A549 (cell line): ENCODE results near the gene RMRP.

Experiments used
- CEBPB ChIP-seq, 2 experiments: fragments of >200 bp in 1 of 2; sonication (Bioruptor Twin) in 1 of 2; formaldehyde crosslinking in 1 of 2; IDR thresholded peaks; 2 replicates each; pipeline ENCODE4 v1.6.1; 2012 to 2016
- CTCF ChIP-seq: fragments of >200 bp; sonication (Bioruptor Twin); formaldehyde crosslinking; IDR thresholded peaks from 3 replicates; pipeline ENCODE4 v1.5.1; 2016
- EP300 ChIP-seq, 2 experiments: fragments of >200 bp; sonication (Bioruptor Twin); formaldehyde crosslinking; IDR thresholded peaks; 2 replicates in 1 of 2; 3 replicates in 1 of 2; pipeline ENCODE4 v1.6.1; 2016 to 2017
- HMGXB4 ChIP-seq: fragments of 250-450 bp; sonication (Bioruptor Pico); IDR thresholded peaks from 2 replicates; pipeline ENCODE4 v1.5.0; 2021; ENCODE audit warnings: mild to moderate bottlenecking, moderate library complexity, borderline replicate concordance
- KDM1A ChIP-seq: fragments of 200-600 bp; sonication (generic); IDR thresholded peaks from 2 replicates; pipeline ENCODE4 v1.6.1; 2016; ENCODE audit warnings: low read depth, mild to moderate bottlenecking
- MAFK ChIP-seq: fragments of 450-650 bp; IDR thresholded peaks from 2 replicates; pipeline ENCODE4 v1.6.1; 2014; ENCODE audit not compliant: partially characterized antibody
- NFE2L2 ChIP-seq: fragments of 150-350 bp; conservative IDR thresholded peaks from 2 replicates; pipeline ENCODE4 v1.6.1; 2014; ENCODE audit warnings: low read length
- PHF8 ChIP-seq: fragments of 200-600 bp; sonication (generic); IDR thresholded peaks from 2 replicates; pipeline ENCODE4 v1.6.1; 2016; ENCODE audit warnings: low read depth, mild to moderate bottlenecking, antibody characterized with exemption, moderate library complexity, borderline replicate concordance
- POLR2A ChIP-seq: IDR thresholded peaks from 2 replicates; pipeline ENCODE4 v1.6.1; 2012; ENCODE audit warnings: mild to moderate bottlenecking, low read length
- RCOR1 ChIP-seq: fragments of 150-350 bp; IDR thresholded peaks from 2 replicates; pipeline ENCODE4 v1.6.1; 2014; ENCODE audit warnings: antibody characterized with exemption, low read length, low read depth
- RFX5 ChIP-seq: fragments of 450-650 bp; IDR thresholded peaks from 2 replicates; pipeline ENCODE4 v1.7.1; 2014; ENCODE audit warnings: antibody characterized with exemption, mild to moderate bottlenecking, moderate library complexity
- USF2 ChIP-seq: fragments of 450-650 bp; IDR thresholded peaks from 2 replicates; pipeline ENCODE4 v1.6.1; 2014; ENCODE audit warnings: antibody characterized with exemption

GRCh38 chr9:35679091-35679490, 21.3 kb upstream of the RMRP start:
- TF ChIP-seq CTCF = no peak
- no peak for TF ChIP-seq EP300 (IDR thresholded peaks at IDR 0.05)
- TF ChIP-seq RFX5 = no peak
- no peak for TF ChIP-seq POLR2A
- TF ChIP-seq HMGXB4 = no peak
- no peak for TF ChIP-seq USF2
- no peak for TF ChIP-seq PHF8
- TF ChIP-seq KDM1A = no peak
- no peak for TF ChIP-seq RCOR1
- no peak for TF ChIP-seq NFE2L2
- TF ChIP-seq CEBPB (IDR thresholded peaks at IDR 0.05) = no peak
- TF ChIP-seq MAFK = no peak
